HCEC 1CT (cell line): ENCODE results near the gene LRP5.

ENCODE experiments used
- DNase-seq: peaks from one replicate; pipeline ENCODE4 v3.0.0-alpha.2; 2017

Gene LRP5

DNA sequence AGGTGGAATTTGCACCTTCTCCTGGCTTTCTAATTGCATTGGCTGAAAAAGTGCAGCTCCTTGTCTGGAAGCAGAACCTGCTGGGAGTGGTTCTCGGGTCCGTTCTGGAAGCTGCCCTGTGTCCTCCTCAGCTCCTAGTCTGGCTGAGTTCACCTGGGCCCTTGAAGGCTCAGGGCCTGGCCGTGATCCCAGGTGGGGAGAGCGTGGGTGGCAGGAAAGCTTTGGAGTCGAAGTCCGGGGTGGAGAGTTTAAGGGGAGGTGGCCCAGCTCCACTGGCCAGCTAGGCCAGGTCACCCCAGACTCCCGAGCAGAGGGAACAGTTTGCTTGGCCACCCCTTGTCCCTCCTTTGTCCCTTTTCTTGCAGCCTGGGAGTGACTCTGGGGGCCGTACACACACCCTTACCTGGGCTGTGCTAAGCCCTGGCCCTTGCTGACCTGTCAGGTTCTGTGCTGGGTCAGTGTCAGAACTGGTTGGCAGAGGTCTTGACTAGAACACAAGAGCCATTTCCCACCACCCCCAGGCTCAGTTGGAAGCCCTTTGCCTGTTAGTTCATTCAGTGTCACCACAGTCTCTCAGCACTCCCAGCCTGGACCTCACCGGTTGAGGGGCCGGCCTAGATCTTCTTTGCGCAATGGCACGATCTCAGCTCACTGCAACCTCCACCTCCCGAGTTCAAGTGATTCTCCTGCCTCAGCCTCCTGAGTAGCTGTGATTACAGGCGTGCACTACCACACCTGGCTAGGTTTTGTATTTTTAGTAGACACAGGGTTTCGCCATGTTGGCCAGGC, 37.3 kb downstream of the LRP5 start:
- no peak for DNase-seq

DNA sequence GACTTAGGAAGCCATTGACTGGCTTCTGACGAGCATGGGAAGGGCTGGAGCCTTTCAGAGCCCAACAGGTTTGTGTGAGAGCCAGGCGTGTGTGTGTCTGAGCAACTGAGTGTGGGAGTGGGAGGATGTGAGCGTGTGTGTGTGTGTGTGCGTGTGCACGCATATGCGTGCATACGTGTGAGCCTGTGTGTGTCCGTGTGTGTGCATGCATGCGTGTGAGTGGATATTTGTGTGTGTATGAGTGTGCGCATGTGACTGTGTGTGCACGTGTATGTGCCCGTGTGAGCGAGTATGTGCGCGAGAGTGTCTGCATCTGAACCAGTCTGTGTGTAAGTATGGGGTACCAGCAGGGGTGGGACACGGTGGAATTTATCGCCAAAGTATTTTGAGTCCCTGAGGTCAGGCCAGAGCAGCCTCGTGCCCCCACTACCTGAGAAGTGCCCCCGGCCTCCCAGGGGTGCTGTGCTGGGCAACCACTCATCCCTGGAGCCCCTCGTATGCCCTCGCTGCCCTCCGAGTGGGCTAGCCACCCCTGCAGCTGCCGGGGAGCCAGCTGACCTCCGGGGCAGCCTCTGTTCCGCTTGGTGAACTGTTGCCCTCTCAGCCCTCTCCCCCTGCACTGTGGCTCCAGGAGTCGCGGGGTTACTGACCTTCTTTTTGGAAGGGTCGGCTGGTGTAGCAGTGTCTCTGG, 38.5 kb downstream of the LRP5 start:
- no peak for DNase-seq

DNA sequence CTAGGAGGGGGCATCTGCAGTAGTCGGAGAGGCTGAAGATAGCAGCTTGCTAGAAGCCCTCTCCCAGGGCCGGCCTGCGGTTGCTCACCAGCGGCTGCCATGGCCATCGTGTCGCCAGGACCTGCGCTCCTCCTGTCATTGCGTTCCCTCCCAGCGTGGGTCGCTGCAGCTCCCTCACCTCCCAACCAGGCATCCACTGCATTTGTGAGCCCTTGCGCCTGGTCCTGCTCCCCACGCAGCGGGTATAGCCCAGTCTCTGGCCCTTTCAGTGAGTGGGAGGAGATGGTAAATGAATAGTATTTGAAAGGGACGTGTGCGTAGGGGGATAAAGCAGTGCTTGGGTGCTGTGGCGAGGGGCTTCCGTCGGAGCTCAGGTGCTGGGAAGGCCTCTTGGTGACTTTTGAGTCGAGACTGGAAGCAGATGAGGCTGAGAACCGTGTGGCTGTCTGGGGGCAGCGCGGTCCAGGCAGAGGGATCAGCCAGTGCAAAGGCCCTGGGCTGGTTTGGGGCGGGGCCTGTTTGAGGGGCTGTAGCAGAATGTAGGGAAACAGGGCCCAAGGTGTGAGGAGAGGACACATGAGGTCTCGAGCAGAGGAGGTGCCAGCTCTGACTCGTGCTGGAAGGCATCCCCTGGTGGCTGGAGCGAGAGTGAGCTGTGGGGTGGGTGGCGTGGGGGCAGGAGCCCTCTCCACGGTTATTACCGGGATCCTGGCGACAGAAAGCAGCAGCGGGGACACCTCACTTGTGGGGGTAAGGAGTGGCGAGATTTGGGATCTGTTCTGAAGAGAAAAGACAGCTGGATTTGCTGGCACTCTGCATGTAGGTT, 39.3 kb downstream of the LRP5 start:
- DNase-seq, result no peak

DNA sequence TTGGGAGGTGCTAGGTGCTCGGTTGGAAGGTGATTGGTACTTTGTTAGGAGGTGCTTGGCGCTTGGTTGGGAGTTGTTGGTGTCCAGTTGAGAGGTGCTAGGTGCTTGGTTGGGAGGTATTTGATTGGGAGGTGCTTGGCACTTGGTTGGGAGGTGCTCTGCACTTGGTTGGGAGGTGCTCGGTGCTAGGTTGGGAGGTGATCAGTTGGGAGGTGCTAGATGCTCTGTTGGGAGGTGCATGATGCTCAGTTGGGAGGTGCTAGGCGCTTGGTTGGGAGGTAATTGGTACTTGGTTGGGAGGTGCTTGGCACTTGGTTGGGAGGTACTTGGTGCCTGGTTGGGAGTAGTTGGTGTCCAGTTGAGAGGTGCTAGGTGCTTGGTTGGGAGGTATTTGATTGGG, 40.2 kb downstream of the LRP5 start:
- DNase-seq, result no peak

DNA sequence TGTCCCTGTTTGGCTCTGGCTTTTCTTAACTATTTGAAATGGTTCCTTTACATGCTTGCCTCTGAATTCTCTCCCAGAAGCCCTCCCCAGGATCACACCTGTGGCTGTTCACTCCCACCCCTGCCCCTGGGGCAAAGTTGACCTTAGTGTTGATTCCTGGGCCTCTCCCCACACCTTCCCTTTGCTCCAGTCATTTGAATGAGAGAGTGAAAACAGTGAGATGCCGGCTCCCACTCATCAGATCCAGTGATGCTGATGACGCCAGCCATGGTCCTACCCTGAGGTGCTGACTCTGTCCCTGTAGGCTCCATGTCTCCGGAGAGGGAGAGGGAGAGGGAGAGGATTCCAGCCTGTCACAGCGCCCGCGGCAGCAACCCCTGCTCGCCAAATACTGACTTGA, 40.7 kb downstream of the LRP5 start:
- DNase-seq, result no peak

DNA sequence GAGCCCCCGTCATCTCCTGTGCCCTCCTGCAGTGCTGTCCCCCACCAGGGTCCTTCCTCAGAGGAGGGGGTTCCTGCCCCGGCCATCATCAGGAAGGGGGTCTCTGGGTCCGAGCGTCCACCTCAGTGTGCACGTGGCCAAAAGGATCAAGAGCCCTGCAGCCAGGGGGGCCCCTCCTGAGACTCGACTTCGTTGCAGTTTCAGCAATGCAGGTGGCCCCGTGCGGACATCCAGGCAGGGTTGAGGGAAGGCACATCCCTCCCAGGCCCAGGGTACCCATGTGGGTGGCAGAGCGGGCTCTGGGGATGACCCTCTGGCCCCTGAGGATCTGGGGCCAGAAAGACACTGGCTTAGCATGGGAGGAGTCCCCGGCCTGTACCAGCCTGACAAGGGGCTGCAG, 41.3 kb downstream of the LRP5 start:
- DNase-seq, result no peak

DNA sequence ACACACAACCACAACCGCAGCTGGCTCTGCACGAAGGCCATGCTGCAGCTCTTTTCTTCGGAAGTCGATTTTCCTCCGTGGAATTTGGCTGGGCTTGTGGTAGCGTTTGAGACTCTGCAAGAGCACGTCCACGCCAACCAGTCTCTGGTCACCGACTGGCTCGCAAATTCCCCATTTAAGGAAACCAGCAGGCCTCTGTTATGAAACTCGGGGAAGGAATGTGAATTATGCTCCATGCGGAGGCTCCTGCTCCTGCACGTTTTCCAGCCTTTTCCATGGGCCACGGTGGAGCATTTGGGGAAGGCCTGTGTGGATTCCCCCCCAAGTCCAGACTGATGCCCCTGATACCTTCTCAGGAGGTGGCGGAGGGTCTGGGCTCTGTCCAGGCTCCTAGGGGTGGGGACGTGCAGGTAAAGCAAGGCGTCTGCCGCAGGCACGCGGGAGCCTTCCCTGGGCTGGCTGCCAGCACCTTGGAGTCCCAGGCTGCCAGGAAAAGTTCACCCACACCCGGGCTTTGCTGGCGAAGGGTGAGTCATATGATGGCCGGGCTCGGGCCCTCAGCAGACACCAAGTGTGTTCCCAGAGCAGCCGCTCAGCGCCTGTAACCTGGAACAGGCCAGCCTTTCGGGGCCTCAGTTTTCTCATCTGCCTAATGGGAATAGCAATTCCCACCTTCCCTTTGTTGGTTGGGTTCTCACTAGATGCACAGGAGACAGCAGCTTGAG, 41.9 kb downstream of the LRP5 start:
- peak; percentile 89 for DNase-seq

DNA sequence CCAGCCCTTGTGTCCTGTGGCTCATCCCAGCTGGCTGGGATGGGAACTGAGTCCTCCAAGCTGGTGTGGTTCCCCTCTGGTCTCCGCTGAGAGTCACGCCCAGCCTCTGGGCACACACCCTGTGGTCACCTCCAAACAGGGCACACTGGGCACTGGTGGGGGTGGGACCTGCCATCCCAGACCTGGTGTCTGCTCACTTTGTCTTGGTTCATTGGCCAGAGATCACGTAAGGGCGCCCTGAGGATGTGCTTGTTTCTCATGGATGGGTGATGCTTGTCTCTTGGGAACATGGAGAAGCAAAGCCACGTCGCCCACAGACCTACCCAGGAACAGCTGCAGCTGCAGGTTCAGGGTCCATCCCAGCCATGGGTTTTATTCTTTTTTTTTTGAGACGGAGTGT, 43.1 kb downstream of the LRP5 start:
- DNase-seq, result no peak

DNA sequence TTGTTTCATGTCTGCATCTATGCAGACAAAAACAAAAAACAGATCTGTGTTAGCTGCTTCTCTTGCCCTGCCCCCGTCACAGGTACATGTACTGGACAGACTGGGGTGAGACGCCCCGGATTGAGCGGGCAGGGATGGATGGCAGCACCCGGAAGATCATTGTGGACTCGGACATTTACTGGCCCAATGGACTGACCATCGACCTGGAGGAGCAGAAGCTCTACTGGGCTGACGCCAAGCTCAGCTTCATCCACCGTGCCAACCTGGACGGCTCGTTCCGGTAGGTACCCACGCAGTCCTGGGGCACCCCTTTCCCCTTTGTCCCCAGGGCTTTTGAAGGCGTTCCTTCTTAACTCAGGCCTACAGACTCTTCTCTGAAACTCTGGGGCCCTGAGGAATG, 45.2 kb downstream of the LRP5 start:
- no peak for DNase-seq

DNA sequence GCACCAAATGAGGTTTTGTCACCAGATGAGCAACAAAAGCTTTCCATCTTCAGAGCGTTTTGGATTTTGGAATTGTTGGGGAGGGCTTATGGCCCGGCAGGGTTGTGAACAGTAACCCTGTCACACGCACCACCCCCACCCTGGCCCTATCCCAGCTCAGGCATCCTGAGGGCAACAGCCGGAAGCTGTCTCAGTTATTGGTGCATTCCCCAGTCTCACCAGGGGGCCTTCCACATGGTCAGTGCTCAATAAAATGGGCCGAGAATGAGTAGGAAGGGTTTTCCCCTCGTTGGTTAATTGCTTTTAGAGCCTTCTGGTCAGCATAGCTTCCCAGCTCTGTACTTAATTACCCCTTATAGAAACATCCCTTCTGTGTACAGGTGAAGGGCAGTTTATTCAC, 46.0 kb downstream of the LRP5 start:
- DNase-seq, result no peak

DNA sequence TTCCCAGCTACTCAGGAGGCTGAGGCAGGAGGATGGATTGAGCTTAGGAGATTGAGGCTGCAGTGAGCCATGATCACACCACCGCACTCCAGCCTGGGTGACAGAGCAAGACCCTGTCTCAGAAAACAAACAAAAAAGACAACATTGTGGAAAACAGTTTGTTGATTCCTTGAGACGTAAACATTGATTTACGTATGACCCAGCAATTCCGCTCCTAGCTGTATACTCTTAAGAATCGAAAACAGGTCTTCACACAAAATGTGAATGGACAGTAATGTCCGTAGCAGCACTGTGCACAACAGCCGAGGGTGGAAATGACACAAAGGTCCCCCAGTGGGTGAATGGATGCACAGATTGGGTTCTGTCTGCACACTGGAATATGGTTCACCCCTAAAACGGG, 49.3 kb downstream of the LRP5 start:
- no peak for DNase-seq

DNA sequence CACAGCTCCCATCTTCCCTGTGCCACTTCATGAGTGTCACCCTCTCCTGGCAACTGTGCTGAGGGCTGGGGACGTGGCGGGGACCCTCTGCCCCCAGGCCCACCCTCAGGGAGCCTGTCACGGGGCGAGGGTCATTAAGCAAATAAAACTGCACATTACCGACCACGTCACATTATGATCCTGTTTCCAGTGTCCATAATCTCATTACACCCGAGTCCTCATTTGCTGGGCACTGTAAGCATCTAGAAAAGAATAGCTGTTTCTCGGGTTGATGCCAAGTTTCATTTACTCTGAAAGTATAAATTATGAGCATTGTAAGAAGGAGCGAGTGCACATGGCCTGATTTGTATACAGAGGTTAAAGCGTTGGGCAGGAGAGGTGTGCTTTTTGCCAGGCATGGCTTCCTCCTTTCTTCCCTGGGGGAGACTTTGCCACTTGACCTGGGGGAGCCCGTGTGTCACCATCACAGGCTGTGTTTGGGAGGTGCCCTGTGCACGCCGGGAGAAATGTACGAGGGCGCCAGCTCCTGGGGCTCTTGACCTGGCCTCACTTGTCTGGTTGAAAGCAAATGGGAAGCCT, 50.5 kb downstream of the LRP5 start:
- DNase-seq, result no peak

DNA sequence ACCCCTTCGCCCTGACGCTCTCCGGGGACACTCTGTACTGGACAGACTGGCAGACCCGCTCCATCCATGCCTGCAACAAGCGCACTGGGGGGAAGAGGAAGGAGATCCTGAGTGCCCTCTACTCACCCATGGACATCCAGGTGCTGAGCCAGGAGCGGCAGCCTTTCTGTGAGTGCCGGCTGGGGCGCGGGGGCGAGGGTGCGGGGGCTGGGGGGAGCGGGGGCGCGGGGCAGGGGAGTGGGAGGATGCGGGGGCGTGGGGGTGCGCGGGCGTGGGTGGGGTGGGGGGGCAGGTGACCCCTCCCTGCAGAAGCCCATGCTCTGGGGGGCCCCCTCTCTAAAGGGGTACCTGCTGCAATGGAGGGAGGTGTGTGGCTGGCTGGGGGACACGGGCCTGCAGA, 51.4 kb downstream of the LRP5 start:
- no peak for DNase-seq

DNA sequence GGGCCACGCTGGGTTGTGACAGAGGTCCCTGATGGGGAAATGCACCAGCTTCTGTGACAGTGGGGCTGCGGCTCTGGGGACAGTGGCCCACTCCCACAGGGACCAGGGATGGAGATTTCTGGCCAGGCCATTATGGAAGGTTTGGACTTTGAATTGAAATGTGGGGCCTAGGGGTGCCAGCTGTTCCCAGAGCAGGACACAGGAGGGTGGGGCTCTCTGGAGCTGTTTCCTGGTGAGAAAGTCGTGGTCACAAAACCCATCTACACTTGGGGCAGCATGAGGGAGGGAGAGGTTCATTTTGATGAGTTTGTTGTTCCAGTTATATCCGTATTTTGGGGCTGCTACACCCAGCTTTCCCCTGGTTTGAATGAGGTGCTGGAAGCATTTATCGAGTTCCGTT, 52.2 kb downstream of the LRP5 start:
- DNase-seq, result no peak

DNA sequence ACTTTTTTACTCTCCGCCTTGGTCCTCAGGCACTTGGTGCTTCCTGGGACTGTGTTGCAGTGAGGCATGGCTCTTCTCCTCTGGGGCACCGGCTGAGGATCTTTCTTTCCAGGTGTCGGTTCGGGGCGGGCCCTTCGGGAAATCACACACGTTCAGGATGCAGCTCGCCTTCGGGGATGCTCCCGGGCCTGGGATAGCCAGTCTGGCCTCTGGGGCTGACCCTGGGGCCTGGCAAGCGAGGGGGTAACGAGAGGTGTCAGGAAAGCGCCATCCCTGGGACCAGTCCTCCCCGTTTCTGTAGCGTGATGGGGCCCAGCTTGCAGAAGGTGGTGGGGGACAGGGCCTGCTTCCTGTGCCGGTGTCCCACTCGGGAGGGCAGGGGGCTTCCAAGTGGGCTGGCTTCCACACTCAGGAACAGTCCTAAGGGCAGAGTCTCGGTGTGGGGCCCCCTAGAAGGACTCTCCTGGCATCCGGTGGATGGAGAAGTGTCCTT, 53.6 kb downstream of the LRP5 start:
- no peak for DNase-seq

DNA sequence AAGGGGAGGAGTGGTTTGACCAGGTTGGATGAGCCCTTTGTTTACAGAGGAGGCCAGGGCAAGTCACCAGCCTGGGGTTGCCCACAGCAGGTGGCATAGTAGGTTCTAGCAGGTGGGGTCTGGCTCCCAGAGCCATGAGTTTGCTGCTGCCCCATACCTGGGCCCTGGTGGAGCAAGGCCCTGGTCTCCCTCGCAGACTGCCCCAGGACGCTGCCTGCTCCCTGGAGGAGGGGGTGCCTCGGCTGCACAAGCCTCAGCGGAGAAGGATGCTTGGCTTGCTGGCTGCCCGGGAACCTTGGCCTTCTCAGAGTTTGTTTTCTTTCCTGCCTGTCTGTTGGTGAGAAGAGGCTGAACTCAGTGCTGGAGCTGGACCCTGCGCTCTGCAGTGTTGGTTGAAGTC, 54.9 kb downstream of the LRP5 start:
- no peak for DNase-seq

DNA sequence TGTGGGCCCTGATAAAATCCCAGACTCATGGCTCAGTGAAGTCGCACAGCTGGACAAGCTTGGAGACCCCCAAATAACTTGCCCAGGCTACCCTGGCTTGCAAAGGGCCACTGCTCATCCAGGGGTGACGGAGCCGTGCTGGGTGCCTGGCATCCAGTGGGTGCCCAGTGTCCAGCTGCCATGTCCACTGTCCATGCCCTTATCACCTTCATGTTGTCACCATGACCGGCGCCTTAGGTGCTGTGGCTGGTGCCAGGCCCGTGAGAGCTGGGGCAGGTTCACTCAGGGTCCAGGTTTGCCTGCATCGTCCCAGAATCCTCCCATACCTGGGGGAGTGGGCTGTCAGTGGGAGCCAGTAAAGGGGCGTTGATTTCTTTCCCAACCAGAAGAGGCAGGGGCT, 57.4 kb downstream of the LRP5 start:
- DNase-seq, result no peak

DNA sequence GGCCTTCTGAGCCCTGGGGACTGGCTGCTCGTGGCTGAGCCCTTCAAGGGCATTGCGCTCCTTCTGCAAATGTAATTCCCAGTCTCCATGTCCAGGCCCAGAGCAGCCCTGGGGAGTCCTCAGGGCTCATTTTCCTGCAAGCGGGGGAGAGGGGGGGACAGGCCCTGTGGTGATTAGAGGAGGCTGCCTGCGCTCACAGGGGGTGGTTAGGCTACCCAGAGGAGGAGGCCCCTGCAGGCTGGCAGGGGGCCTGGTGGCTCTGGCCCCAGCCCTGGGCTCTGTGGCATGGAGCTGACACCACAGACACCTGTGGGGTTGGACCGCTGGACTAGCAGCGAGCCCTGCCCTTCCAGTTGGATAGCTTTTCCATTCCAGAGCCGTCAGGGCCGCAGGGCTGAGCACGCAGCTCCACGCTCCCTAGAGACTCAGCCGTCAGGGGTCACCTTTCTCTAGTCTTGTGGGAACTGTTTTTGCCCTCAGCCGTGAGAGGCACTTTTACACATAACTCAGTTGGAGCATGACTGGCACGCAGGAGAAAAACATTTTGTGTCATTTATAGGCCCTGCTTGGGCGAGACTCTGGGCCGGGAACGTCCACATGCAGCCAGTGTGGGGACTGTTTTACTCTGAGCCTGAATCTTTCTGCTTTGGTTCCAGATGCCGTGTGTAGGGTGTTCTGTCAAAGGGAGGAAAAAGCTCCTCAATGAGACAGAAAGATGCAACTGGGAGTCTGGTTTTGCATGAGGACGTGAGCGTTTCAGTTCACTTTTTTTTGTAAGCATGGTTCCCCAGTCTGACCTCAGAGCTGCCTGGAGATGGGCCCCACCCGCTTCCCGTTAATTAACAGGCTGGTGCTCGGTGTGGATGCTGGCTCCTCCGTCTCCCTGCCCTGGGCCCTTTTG, 58.1 kb downstream of the LRP5 start:
- DNase-seq, result no peak

DNA sequence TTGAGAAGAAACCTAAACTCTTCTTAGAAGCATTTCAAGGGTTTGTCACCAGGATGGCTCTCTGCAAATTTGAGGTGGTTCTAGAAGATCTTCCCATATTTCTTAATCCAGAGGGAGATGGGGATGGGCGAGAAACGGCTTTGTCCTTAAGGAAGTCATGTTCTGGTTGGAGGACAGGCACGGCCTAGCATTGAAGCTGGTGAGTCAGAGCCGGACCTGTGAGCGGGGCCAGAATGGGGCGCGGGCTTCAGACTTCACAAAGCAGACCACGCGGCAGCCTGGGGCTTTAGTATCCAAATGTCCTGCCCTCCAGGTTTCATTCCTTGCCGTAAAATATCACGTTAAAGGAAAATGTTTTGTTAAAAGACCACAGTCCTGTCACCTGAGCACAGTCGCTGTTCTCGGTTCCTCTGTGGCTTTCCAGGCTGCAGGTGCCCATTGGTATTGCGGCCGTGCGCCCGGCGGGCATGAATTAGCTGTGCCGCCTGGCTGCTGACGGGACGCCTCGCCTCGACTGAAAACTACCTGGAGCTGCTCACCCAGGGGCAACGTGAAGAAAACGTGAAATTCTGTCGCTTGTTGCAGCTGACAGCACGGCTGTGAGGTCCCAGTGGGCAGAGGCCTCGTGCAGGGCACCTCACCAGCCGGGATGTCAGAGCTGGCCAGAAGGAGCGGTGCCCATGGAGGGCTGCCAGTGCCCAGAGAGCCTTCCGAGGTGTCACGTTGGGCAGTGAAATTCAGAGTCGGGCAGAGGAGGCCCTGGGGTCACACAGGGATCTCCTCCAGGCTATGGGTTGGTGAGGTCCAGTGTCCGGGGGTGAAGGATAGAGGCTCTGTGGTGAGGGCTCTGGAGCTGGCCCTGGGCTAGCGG, 59.0 kb downstream of the LRP5 start:
- no peak for DNase-seq

DNA sequence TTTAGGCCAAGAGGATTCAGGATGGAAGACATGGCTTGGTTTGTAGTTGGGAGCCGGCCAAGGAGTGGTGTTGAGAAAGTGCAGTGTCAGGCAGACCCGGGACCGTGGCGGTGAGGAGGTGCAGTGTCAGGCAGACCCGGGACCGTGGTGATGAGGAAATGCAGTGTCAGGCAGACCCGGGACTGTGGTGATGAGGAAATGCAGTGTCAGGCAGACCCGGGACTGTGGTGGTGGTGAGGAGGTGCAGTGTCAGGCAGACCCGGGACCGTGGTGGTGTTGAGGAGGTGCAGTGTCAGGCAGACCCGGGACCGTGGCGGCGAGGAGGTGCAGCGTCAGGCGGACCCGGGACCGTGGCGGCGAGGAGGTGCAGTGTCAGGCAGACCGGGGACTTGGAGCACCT, 59.7 kb downstream of the LRP5 start:
- DNase-seq, result no peak

DNA sequence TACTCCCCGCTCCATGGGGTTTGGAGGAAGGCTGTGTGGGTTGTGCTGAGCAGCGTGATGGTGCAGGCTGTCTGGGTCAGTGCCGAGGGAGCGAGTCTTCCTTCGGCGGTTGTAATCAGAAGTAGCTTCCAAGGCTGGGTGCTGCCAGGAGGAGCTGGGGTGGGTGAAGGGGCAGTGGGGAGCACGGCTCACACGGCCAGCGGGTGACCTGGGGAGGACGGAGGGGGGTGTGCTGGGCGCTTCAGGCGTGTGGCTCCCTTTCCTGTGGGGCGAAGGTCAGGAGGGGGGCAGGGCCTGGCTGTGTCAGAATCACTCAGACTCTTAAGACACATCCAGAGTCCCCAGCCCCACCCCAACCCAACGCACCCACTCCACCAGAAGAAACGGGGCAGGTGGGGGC, 60.2 kb downstream of the LRP5 start:
- no peak for DNase-seq
